Ascending aorta (tissue), 2 donors: ENCODE results near the gene STK24. TPM values are rescaled to one million over a fixed set of nuclear protein-coding genes. Genes with fewer than 3 reads are reported as not detected.

ENCODE experiments used
- DNase-seq, 2 donors: peaks; one replicate each; pipeline ENCODE4 v3.0.0-alpha.2; 2019; ENCODE audit warnings: low spot score in 2 of 2
- H3K27ac ChIP-seq, 2 donors: fragments of 200-600 bp; sonication (generic); one replicate each; pipeline ENCODE4 v1.5.1; 2016 to 2017; ENCODE audit warnings: mild to moderate bottlenecking in 1 of 2
- H3K27me3 ChIP-seq: fragments of 200-600 bp; sonication (generic); one replicate; pipeline ENCODE4 v1.5.1; 2017
- H3K36me3 ChIP-seq, 2 donors: fragments of 200-600 bp; sonication (generic); one replicate each; pipeline ENCODE4 v1.5.1; 2016
- H3K4me1 ChIP-seq, 2 donors: fragments of 200-600 bp; sonication (generic); one replicate each; pipeline ENCODE4 v1.5.1; 2016 to 2017; ENCODE audit warnings: mild to moderate bottlenecking in 1 of 2
- H3K4me3 ChIP-seq, 2 donors: fragments of 200-600 bp; sonication (generic); one replicate each; pipeline ENCODE4 v1.5.1; 2016 to 2017; ENCODE audit warnings: mild to moderate bottlenecking in 1 of 2
- H3K9me3 ChIP-seq, 2 donors: fragments of 200-600 bp; sonication (generic); one replicate each; pipeline ENCODE4 v1.5.1; 2016
- CTCF ChIP-seq, 3 experiments: fragments of 200-600 bp in 2 of 3; fragments of 450-650 bp in 1 of 3; sonication (generic) in 2 of 3; IDR thresholded peaks; one replicate each; pipeline ENCODE4 v1.5.1; 2016 to 2019; ENCODE audit warnings: antibody characterized with exemption in 3 of 3, mild to moderate bottlenecking in 1 of 3, moderate library complexity in 1 of 3
- intact Hi-C: fragments of 100-400 bp; cut with DNase I; formaldehyde crosslinking; loops from one replicate; pipeline ENCODE4 v1.15.1; 2023
- total RNA-seq: library from RNA; depleted of rRNA; stranded (reverse); fragments of >200 nt; gene quantifications from one replicate; pipeline ENCODE4 v1.1.0, GENCODE V29; 2016

Gene STK24
- total RNA-seq, 1 donor from 2014 or later = 35.4 TPM

- Histone ChIP-seq H3K36me3 (no peaks in the 10 kb centered on the region), H3K4me1 (no peaks in the 10 kb centered on the region), H3K27ac (no peak overlapping the region), H3K4me3 (no peak overlapping the region), H3K9me3 (no peaks in the 10 kb centered on the region), H3K27me3 (no peaks in the 10 kb centered on the region)
- intact Hi-C loops = no loop called here
- TF ChIP-seq CTCF (IDR thresholded peaks at IDR 0.05) = no peak
- no peak for DNase-seq
Observed at GRCh38 chr13:98528663-98529064, 48.2 kb downstream of the STK24 start.

GRCh38 chr13:98527526-98527925 lies 49.4 kb downstream of the STK24 start:
- Histone ChIP-seq H3K4me1 (no peaks in the 10 kb centered on the region), H3K9me3 (no peaks in the 10 kb centered on the region), H3K36me3 (no peaks in the 10 kb centered on the region), H3K27ac (no peak overlapping the region), H3K27me3 (no peaks in the 10 kb centered on the region), H3K4me3 (no peak overlapping the region)
- no peak for DNase-seq
- intact Hi-C loops = no loop called here
- TF ChIP-seq CTCF (IDR thresholded peaks at IDR 0.05) = no peak

GRCh38 chr13:98526182-98526512 lies 50.8 kb downstream of the STK24 start:
- H3K4me1 ChIP-seq = no peaks in the 10 kb centered on the region
- H3K9me3 ChIP-seq = no peaks in the 10 kb centered on the region
- TF ChIP-seq CTCF (IDR thresholded peaks at IDR 0.05) = no peak
- H3K27me3 ChIP-seq = no peaks in the 10 kb centered on the region
- intact Hi-C loops = no loop called here
- no peak overlapping the region for H3K4me3 ChIP-seq
- DNase-seq = no peak
- H3K36me3 ChIP-seq = no peaks in the 10 kb centered on the region
- H3K27ac ChIP-seq = no peak overlapping the region

GRCh38 chr13:98525456-98526181 lies 51.3 kb downstream of the STK24 start:
- Histone ChIP-seq H3K9me3 (no peaks in the 10 kb centered on the region), H3K4me1 (no peaks in the 10 kb centered on the region), H3K36me3 (no peaks in the 10 kb centered on the region), H3K4me3 (no peak overlapping the region), H3K27ac (no peak overlapping the region), H3K27me3 (no peaks in the 10 kb centered on the region)
- intact Hi-C loops = no loop called here
- no peak for TF ChIP-seq CTCF (IDR thresholded peaks at IDR 0.05)
- DNase-seq = no peak

- H3K27ac ChIP-seq = no peak overlapping the region
- intact Hi-C loops = no loop called here
- TF ChIP-seq CTCF (IDR thresholded peaks at IDR 0.05) = no peak
- peak in 1 of 2 donors; percentile 7 for DNase-seq
- no peaks in the 10 kb centered on the region for H3K36me3 ChIP-seq
- no peak overlapping the region for H3K4me3 ChIP-seq
- H3K27me3 ChIP-seq = no peaks in the 10 kb centered on the region
- no peaks in the 10 kb centered on the region for H3K4me1 ChIP-seq
- no peaks in the 10 kb centered on the region for H3K9me3 ChIP-seq
Observed at GRCh38 chr13:98524793-98525192, 52.1 kb downstream of the STK24 start.

- H3K4me1 ChIP-seq = no peaks in the 10 kb centered on the region
- TF ChIP-seq CTCF (IDR thresholded peaks at IDR 0.05) = no peak
- no peaks in the 10 kb centered on the region for H3K9me3 ChIP-seq
- H3K4me3 ChIP-seq = no peak overlapping the region
- no peak for DNase-seq
- intact Hi-C loops = no loop called here
- no peaks in the 10 kb centered on the region for H3K27me3 ChIP-seq
- no peaks in the 10 kb centered on the region for H3K36me3 ChIP-seq
- no peak overlapping the region for H3K27ac ChIP-seq
Observed at GRCh38 chr13:98524391-98524790, 52.5 kb downstream of the STK24 start.
